ENCODE results near the gene OR52D1. TPM values are rescaled to one million over a fixed set of nuclear protein-coding genes. Genes with fewer than 3 reads are reported as not detected.

The OR52D1 gene
- total RNA-seq (not detected), polyA plus RNA-seq (not detected)

- no peaks in the 10 kb centered on the region for H3K9me3 ChIP-seq
- no peak for FAIRE-seq
- no peak for TF ChIP-seq CTCF (IDR thresholded peaks at IDR 0.05)
- ATAC-seq, result no peak
- no peaks in the 10 kb centered on the region for H3K27me3 ChIP-seq
- no peak within 1 kb of the TSS for H3K4me3 ChIP-seq
- no peak for DNase-seq
- H3K4me1 ChIP-seq, result no peaks in the 10 kb centered on the region
- no peaks in the 10 kb centered on the region for H3K36me3 ChIP-seq
- intact Hi-C loops (cut with DNase I), result no loop called here
- no peak within 1 kb of the TSS for H3K27ac ChIP-seq
These were observed at the start of gene OR52D1 for GRCh38 chr11:5488385-5488784. Gene OR52D1 (plus strand): TSS chr11:5488685. CDS start chr11:5488707, 22 bp downstream.

- FAIRE-seq (no peak), DNase-seq (no peak), ATAC-seq (no peak)
- intact Hi-C loops (cut with DNase I), result no loop called here
- Histone ChIP-seq H3K9me3 (no peaks in the 10 kb centered on the region), H3K4me1 (no peaks in the 10 kb centered on the region), H3K4me3 (no peak within 1 kb of the TSS), H3K27ac (no peak within 1 kb of the TSS), H3K27me3 (no peaks in the 10 kb centered on the region), H3K36me3 (no peaks in the 10 kb centered on the region)
- TF ChIP-seq CTCF (IDR thresholded peaks at IDR 0.05), result no peak
- WGBS, 2 donors, result 19 to 21% methylated on average over 2 of the region's 2 CpGs
These were observed 47.1 kb upstream of the OR52D1 start, which contains the start of gene OR51I1 for GRCh38 chr11:5441414-5441813. Gene OR51I1 (minus strand): TSS chr11:5441514. CDS start chr11:5441514, 0 bp downstream.

- ATAC-seq, result no peak
These were observed 44.6 kb upstream of the OR52D1 start for GRCh38 chr11:5443835-5444393.

GRCh38 chr11:5449023-5449422, 39.5 kb upstream of the OR52D1 start, which contains the start of gene OR51I2:
Gene OR51I2 (plus strand): TSS chr11:5449323. CDS start chr11:5453489, 4,166 bp downstream.
- WGBS, 2 donors, result 85 to 88% methylated on average over 2 of the region's 2 CpGs
- intact Hi-C loops (cut with DNase I), result no loop called here
- no peaks in the 10 kb centered on the region for H3K4me1 ChIP-seq
- H3K27ac ChIP-seq, result no peak within 1 kb of the TSS
- no peaks in the 10 kb centered on the region for H3K9me3 ChIP-seq
- TF ChIP-seq CTCF (IDR thresholded peaks at IDR 0.05), result no peak
- DNase-seq (no peak), ATAC-seq (no peak), FAIRE-seq (no peak)
- no peaks in the 10 kb centered on the region for H3K27me3 ChIP-seq
- H3K36me3 ChIP-seq, result no peaks in the 10 kb centered on the region
- no peak within 1 kb of the TSS for H3K4me3 ChIP-seq

More at GRCh38 chr11:5443835-5444393, 44.6 kb upstream of the OR52D1 start:
- H3K4me3 ChIP-seq, result no peak overlapping the region
- WGBS, 2 donors, result 30 to 34% methylated on average over 2 of the region's 2 CpGs
- no peaks in the 10 kb centered on the region for H3K9me3 ChIP-seq
- H3K27me3 ChIP-seq, result no peaks in the 10 kb centered on the region
- intact Hi-C loops (cut with DNase I), result no loop called here
- no peaks in the 10 kb centered on the region for H3K36me3 ChIP-seq
- no peak overlapping the region for H3K27ac ChIP-seq
- no peak for TF ChIP-seq CTCF (IDR thresholded peaks at IDR 0.05)
- FAIRE-seq (no peak), DNase-seq (no peak)
- no peaks in the 10 kb centered on the region for H3K4me1 ChIP-seq

- Histone ChIP-seq H3K9me3 (no peaks in the 10 kb centered on the region), H3K27me3 (no peaks in the 10 kb centered on the region), H3K36me3 (no peaks in the 10 kb centered on the region), H3K4me1 (no peaks in the 10 kb centered on the region), H3K4me3 (no peak overlapping the region), H3K27ac (no peak overlapping the region)
- FAIRE-seq, result no peak
- 31 to 32% methylated on average over 4 of the region's 4 CpGs for WGBS, 2 donors
- intact Hi-C loops (cut with DNase I), result no loop called here
- TF ChIP-seq CTCF (IDR thresholded peaks at IDR 0.05), result no peak
- no peak for DNase-seq
- no peak for ATAC-seq
These were observed 39.1 kb upstream of the OR52D1 start for GRCh38 chr11:5449432-5449831.
